ENCODE results near the gene TYRO3. TPM values are rescaled to one million over a fixed set of nuclear protein-coding genes. Genes with fewer than 3 reads are reported as not detected.

The TYRO3 gene
- total and polyA plus RNA-seq, 3 donors from 2014 or later: 99.0 to 156 (median 107) TPM

DNA sequence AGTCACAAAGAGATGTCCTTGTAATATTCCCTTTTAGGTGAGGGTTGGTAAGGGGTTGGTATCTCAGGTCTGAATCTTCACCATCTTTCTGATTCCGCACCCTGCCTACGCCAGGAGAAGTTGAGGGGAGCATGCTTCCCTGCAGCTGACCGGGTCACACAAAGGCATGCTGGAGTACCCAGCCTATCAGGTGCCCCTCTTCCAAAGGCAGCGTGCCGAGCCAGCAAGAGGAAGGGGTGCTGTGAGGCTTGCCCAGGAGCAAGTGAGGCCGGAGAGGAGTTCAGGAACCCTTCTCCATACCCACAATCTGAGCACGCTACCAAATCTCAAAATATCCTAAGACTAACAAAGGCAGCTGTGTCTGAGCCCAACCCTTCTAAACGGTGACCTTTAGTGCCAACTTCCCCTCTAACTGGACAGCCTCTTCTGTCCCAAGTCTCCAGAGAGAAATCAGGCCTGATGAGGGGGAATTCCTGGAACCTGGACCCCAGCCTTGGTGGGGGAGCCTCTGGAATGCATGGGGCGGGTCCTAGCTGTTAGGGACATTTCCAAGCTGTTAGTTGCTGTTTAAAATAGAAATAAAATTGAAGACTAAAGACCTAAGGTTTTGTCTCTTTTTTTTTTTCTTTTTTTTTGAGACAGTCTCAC lies 19.8 kb downstream of the TYRO3 start:
- DNase-seq: no peak
- Histone ChIP-seq H3K9me3 (no peaks in the 10 kb centered on the region), H3K36me3 (ENCODE audit: low read depth, missing control alignments) (no peaks in the 10 kb centered on the region), H3K27me3 (no peaks in the 10 kb centered on the region), H3K27ac (peak overlapping the region; percentile 20 to 62), H3K4me3 (no peak overlapping the region), H3K4me1 (peaks cover 15% of the 10 kb centered on the region)
- no peak for TF ChIP-seq POLR2A (IDR thresholded peaks at IDR 0.05)
- TF ChIP-seq CTCF (IDR thresholded peaks at IDR 0.05): no peak
- 51 to 66% methylated on average over 6 to 9 of the region's 9 CpGs for WGBS, 2 donors
- intact Hi-C loops (cut with DNase I; ENCODE audit: low total_unique reads): no loop called here

GRCh38 chr15:41581110-41581509 lies 22.1 kb downstream of the TYRO3 start:
- intact Hi-C loops (cut with DNase I; ENCODE audit: low total_unique reads): no loop called here
- peaks cover 14% of the 10 kb centered on the region for H3K4me1 ChIP-seq
- no peak for TF ChIP-seq CTCF (IDR thresholded peaks at IDR 0.05)
- no peak for TF ChIP-seq POLR2A (IDR thresholded peaks at IDR 0.05)

GRCh38 chr15:41583795-41584194 lies 24.8 kb downstream of the TYRO3 start:
- Histone ChIP-seq H3K27me3 (no peaks in the 10 kb centered on the region), H3K4me1 (peaks cover 13% of the 10 kb centered on the region), H3K4me3 (no peak overlapping the region), H3K36me3 (ENCODE audit: low read depth, missing control alignments) (no peaks in the 10 kb centered on the region), H3K9me3 (no peaks in the 10 kb centered on the region), H3K27ac (no peak overlapping the region)
- TF ChIP-seq POLR2A (IDR thresholded peaks at IDR 0.05): no peak
- no peak for TF ChIP-seq CTCF (IDR thresholded peaks at IDR 0.05)
- 72 to 76% methylated on average over 6 of the region's 6 CpGs for WGBS, 2 donors
- intact Hi-C loops (cut with DNase I; ENCODE audit: low total_unique reads): no loop called here
- no peak for DNase-seq

More at GRCh38 chr15:41581110-41581509, 22.1 kb downstream of the TYRO3 start:
- Histone ChIP-seq H3K27ac (no peak overlapping the region), H3K4me3 (no peak overlapping the region), H3K36me3 (ENCODE audit: low read depth, missing control alignments) (no peaks in the 10 kb centered on the region), H3K27me3 (no peaks in the 10 kb centered on the region), H3K9me3 (no peaks in the 10 kb centered on the region)
- no peak for DNase-seq
- WGBS, 2 donors: 84 to 90% methylated on average over 2 of the region's 2 CpGs

DNA sequence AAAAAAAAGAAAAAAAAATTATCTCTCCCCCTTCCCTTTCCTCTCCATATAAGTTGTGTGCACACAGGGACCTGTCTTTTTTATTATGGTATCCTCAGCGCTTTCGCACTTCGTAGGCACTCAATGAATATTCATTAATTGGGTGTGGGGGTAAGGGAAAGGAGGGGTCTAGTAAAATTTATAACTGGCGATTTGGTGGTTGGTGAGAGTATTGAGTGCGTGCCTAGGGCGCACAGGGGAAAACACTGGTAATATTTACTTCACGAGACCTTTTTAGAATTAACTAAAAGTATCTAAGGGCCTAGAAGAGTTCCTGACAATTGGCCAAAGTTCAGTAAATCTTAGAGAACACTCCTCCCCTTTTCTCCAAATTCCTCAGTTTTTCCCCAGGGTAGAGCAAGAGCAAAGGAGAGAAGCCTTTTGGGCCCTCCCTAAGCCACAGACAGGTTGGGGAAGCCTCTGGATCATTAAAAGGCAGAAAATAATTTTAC lies 25.7 kb downstream of the TYRO3 start:
- intact Hi-C loops (cut with DNase I; ENCODE audit: low total_unique reads): no loop called here
- no peak for TF ChIP-seq CTCF (IDR thresholded peaks at IDR 0.05)
- no peak for TF ChIP-seq POLR2A (IDR thresholded peaks at IDR 0.05)
- peak overlapping the region; percentile 59 to 91 for H3K27ac ChIP-seq
- H3K36me3 ChIP-seq (ENCODE audit: low read depth, missing control alignments): no peaks in the 10 kb centered on the region
- DNase-seq: no peak
- WGBS, 2 donors: 37 to 41% methylated on average over 7 of the region's 7 CpGs
- H3K4me3 ChIP-seq: peak overlapping the region; percentile 45 to 53
- no peaks in the 10 kb centered on the region for H3K27me3 ChIP-seq
- peaks cover 6% of the 10 kb centered on the region for H3K4me1 ChIP-seq
- no peaks in the 10 kb centered on the region for H3K9me3 ChIP-seq

Measured in testis (tissue), 3 donors.